GM12878 (cell line): ENCODE data around the gene ADGRE2.

ENCODE experiments used
- PML ChIP-seq: IDR thresholded peaks from 2 replicates; pipeline ENCODE4 v1.6.1; 2012; ENCODE audit warnings: low read length, inconsistent platforms
- RAD21 ChIP-seq: IDR thresholded peaks from 2 replicates; pipeline ENCODE4 v1.6.1; 2011; ENCODE audit warnings: mild to moderate bottlenecking, low read depth, low read length, moderate library complexity; ENCODE audit not compliant: insufficient read depth
- TAF1 ChIP-seq: IDR thresholded peaks from 2 replicates; pipeline ENCODE4 v1.6.1; 2011; ENCODE audit warnings: mild to moderate bottlenecking, low read depth, low read length, borderline replicate concordance
- USF2 ChIP-seq: IDR thresholded peaks from 2 replicates; pipeline ENCODE4 v1.6.1; 2011; ENCODE audit warnings: low read depth, low read length, improper control_type of control experiment, borderline replicate concordance

- no peak for TF ChIP-seq RAD21
- TF ChIP-seq PML: no peak
- no peak for TF ChIP-seq USF2
- TF ChIP-seq TAF1: no peak
These were observed 45.9 kb downstream of the ADGRE2 start for GRCh38 chr19:14732510-14732909.
